GM19043 (cell line): ENCODE measurements around the gene VPS8.
"Not testable (repeated sequence)": the region's sequence is repeated elsewhere in the genome, so short reads cannot be mapped to it uniquely, and the experiment has no call there.

Experiments
- ATAC-seq: cut with Tn5 transposase; IDR thresholded peaks from one replicate; pipeline ENCODE4 v1.9.1; 2021; ENCODE audit warnings: low read depth; ENCODE audit not compliant: unreplicated experiment

Gene VPS8

GRCh38 chr3:184968115-184968514 lies 156.1 kb downstream of the VPS8 start:
- ATAC-seq, result no peak

- no peak for ATAC-seq
Measured at GRCh38 chr3:184970186-184970585, 158.2 kb downstream of the VPS8 start.

GRCh38 chr3:184977796-184978195 lies 165.8 kb downstream of the VPS8 start:
- ATAC-seq, result no peak

GRCh38 chr3:184981071-184981470 lies 169.1 kb downstream of the VPS8 start:
- no peak for ATAC-seq

- ATAC-seq, result no peak
Measured at GRCh38 chr3:184982076-184982475, 170.1 kb downstream of the VPS8 start.

DNA sequence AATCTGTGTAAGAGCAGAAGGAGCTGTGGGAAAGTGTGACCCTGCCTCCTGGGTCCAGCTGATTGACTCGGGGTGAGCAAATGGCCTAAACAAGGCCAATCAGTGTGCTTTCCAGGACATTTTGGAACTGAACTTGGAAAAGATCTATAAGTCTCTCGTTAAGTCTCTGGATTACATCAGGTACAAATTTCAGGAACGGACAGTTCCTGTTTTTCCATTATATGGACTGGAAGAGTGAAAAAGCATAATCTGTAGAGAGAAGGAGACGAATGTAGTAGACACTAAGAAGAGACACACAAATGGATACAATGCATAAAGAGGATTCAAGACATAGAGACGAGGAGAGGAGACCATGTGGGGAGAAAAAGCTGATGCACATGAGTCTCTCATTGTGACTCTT lies 173.6 kb downstream of the VPS8 start:
- ATAC-seq, result no peak

- ATAC-seq, result no peak
Measured at GRCh38 chr3:184986366-184986889, 174.5 kb downstream of the VPS8 start.

DNA sequence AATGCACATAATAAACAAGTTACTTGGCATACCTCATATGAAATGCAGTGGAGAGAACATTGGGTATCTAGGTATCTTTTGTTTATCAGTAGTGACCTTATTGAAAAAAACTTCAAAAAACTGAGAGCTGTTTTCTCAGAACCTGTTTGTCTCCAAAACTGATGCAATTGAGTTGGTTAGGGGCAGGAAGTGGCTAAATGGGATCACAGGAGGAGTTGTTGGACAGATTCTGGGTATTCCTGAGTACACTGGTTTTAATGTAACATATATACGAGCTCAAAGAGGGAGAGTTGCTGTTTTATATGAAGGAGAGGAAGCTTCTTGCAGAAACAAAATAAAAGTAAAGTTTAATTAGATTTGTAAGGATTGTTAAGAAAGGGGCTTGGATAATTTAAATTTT lies 181.4 kb downstream of the VPS8 start:
- no peak for ATAC-seq

GRCh38 chr3:185003876-185004275 lies 191.9 kb downstream of the VPS8 start:
- ATAC-seq, result not testable (repeated sequence)

GRCh38 chr3:185009650-185010049 lies 197.7 kb downstream of the VPS8 start:
- ATAC-seq, result no peak

- ATAC-seq, result not testable (repeated sequence)
Measured at GRCh38 chr3:185017584-185017983, 205.6 kb downstream of the VPS8 start.

- not testable (repeated sequence) for ATAC-seq
Measured at GRCh38 chr3:185017996-185018395, 206.0 kb downstream of the VPS8 start.

DNA sequence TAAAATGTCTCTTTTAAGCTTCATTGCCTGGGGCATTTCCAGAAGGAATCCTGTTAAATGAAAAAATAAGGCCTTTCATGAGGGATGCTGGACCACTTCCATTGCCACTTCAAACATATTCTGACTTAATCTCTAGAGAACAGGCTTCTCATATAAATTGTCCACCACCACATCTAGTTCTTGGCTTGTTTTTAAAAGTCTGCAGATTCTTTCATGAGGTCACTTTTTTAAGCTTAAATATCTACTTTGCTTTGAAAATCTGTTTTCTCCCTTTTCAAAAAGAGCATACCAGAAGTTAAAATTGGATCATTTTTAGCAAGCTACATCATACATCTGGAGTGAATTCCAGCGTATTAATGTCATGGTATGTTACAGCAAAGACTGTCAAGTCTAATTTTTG lies 209.3 kb downstream of the VPS8 start:
- no peak for ATAC-seq

GRCh38 chr3:185024406-185024805 lies 212.4 kb downstream of the VPS8 start:
- ATAC-seq, result no peak

DNA sequence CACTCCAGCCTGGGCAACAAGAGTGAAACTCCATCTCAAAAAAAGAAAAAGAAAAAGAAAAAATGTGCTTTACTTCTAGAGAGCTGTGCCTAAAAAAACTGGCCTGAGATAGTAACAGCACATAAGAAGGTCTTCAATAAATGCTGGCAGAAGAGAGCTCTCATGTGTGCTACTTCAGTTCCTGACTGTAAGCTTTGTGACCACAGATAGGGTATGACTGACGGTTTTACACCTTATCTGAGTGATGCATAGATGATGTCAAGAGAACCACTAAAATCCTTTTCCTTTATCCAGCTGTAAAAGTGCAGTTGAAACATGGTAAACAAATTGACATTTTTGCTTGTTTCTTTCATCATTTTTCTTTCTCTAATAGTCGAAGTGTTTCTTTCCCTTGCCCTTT lies 213.0 kb downstream of the VPS8 start:
- no peak for ATAC-seq

DNA sequence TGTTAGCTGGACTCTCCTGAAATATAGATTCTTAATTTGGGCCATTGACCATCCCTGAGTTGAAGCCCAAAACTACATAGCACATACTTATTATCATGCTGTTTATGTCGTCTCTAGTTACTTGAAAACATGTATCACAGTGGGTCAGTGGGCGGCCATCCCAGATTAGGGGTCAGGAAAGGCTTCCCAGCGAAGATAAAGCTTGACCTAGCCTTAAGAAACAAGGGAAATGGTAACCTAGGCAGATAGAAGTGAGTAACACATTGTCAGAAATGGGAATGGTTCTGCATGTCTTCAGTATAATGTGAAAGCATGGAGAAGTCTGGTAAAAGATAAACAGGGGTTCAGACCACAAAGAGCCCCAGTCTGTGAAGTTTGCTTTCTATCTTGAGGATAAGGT lies 216.2 kb downstream of the VPS8 start:
- ATAC-seq, result no peak

GRCh38 chr3:185029086-185029485 lies 217.1 kb downstream of the VPS8 start:
- ATAC-seq, result no peak

- ATAC-seq, result no peak
Measured at GRCh38 chr3:185030399-185030798, 218.4 kb downstream of the VPS8 start.

- ATAC-seq, result no peak
Measured at GRCh38 chr3:185030951-185031350, 219.0 kb downstream of the VPS8 start.

GRCh38 chr3:185037801-185038200 lies 225.8 kb downstream of the VPS8 start:
- no peak for ATAC-seq

GRCh38 chr3:185040425-185040824 lies 228.5 kb downstream of the VPS8 start:
- no peak for ATAC-seq

DNA sequence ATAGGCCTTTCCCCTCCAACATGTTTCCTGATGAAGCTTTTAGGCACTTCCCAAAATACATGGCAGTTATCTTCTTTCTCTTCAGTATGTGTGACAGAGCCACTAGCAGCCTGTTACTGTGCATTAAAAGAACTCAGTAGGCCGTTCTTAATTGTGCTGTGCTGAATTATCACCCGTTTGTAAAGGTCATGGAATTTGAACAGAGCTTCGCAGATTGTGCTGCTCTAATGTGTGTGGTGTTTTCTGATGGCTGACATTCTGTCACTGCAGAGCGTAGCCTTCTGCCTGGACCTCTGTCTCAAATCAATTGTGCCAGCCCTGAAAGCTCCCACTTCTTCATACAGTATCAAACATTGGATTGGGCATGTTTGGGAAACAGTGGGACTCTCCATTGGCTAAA lies 229.6 kb downstream of the VPS8 start:
- ATAC-seq, result no peak
